ENCODE data around the gene HSPA8.
A peak's percentile ranks its signal among the peaks of the same experiment; 100 is the strongest.

- TF ChIP-seq EZH2 (IDR thresholded peaks at IDR 0.05; ENCODE audit: borderline replicate concordance, low read depth, low read length, poor library complexity, severe bottlenecking) (no peak), CTCF (conservative IDR thresholded peaks at IDR 0.05; ENCODE audit: low read depth, low read length) (peak; percentile 93)
These were observed 41.5 kb upstream of the HSPA8 start for GRCh38 chr11:123103326-123103980.

All from A673 (cell line).